SU-DHL-6 (cell line): ENCODE results near the gene NDUFAB1.

Source experiments
- EZH2phosphoT487 ChIP-seq: fragments of 200-600 bp; sonication (generic), shearing (Covaris generic); conservative IDR thresholded peaks from 2 replicates; pipeline ENCODE4 v1.6.1; 2018; ENCODE audit warnings: mild to moderate bottlenecking, antibody characterized with exemption, low read length, moderate library complexity, mixed read lengths
- TF ChIP-seq, protein P1 (sequence below): fragments of 200-600 bp; sonication (generic); IDR thresholded peaks from one replicate; pipeline ENCODE4 v1.5.1; 2017; ENCODE audit warnings: antibody characterized with exemption, mild to moderate bottlenecking, low read length, moderate library complexity; ENCODE audit not compliant: insufficient read depth, poor library complexity, severe bottlenecking

DNA sequence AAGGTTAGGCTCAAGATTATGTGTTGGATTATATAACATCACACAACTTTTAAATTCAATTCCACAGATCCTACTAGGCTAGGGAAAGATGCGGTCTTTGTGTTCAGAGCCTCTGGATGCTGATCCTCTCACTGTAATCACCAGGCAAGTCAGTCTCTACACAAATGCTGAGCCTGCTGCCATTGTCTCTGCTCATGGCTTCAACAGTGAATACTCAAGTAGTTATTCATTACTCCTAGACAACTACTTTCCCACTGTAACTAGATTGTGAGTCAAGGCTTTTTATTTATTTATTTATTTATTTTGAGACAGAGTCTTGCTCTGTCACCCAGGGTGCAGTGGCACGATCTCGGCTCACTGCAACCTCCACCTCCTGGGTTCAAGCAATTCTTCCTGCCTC lies 15.8 kb upstream of the NDUFAB1 start:
- TF ChIP-seq, protein P1, sequence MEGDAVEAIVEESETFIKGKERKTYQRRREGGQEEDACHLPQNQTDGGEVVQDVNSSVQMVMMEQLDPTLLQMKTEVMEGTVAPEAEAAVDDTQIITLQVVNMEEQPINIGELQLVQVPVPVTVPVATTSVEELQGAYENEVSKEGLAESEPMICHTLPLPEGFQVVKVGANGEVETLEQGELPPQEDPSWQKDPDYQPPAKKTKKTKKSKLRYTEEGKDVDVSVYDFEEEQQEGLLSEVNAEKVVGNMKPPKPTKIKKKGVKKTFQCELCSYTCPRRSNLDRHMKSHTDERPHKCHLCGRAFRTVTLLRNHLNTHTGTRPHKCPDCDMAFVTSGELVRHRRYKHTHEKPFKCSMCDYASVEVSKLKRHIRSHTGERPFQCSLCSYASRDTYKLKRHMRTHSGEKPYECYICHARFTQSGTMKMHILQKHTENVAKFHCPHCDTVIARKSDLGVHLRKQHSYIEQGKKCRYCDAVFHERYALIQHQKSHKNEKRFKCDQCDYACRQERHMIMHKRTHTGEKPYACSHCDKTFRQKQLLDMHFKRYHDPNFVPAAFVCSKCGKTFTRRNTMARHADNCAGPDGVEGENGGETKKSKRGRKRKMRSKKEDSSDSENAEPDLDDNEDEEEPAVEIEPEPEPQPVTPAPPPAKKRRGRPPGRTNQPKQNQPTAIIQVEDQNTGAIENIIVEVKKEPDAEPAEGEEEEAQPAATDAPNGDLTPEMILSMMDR, result no peak
- no peak for TF ChIP-seq EZH2phosphoT487
